GM21576 (cell line): Measurements from ENCODE around the gene NPRL2.

Experiments used
- ATAC-seq: cut with Tn5 transposase; IDR thresholded peaks from one replicate; pipeline ENCODE4 v1.9.1; 2021; ENCODE audit warnings: mild to moderate bottlenecking, moderate library complexity; ENCODE audit not compliant: unreplicated experiment

The NPRL2 gene

GRCh38 chr3:50373146-50374051, 22.8 kb upstream of the NPRL2 start:
- ATAC-seq = no peak

GRCh38 chr3:50372349-50372748, 21.8 kb upstream of the NPRL2 start:
- ATAC-seq = no peak

- no peak for ATAC-seq
These were observed 20.6 kb upstream of the NPRL2 start for GRCh38 chr3:50371133-50371685.

GRCh38 chr3:50370594-50370993, 20.0 kb upstream of the NPRL2 start:
- ATAC-seq = no peak

GRCh38 chr3:50369012-50369670, 18.6 kb upstream of the NPRL2 start:
- no peak for ATAC-seq

GRCh38 chr3:50365842-50366220, 15.3 kb upstream of the NPRL2 start:
- ATAC-seq = no peak

GRCh38 chr3:50365080-50365841, 14.7 kb upstream of the NPRL2 start:
- peak; percentile 90 for ATAC-seq

GRCh38 chr3:50364573-50365079, 14.1 kb upstream of the NPRL2 start:
- no peak for ATAC-seq

GRCh38 chr3:50359760-50360110, 9.2 kb upstream of the NPRL2 start:
- ATAC-seq = peak; percentile 2

GRCh38 chr3:50358911-50359759, 8.6 kb upstream of the NPRL2 start, which contains the start of gene TMEM115:
Gene TMEM115, minus strand, starts transcription at chr3:50359521. Its CDS starts 458 bp downstream, at chr3:50359063.
- ATAC-seq = peak; percentile 99

- ATAC-seq = no peak
These were observed 7.9 kb upstream of the NPRL2 start for GRCh38 chr3:50358355-50358910.

GRCh38 chr3:50357481-50357880, 6.9 kb upstream of the NPRL2 start:
- ATAC-seq = no peak

GRCh38 chr3:50356553-50356952, 6.0 kb upstream of the NPRL2 start:
- ATAC-seq = no peak

GRCh38 chr3:50355829-50356552, 5.4 kb upstream of the NPRL2 start:
- ATAC-seq = no peak

GRCh38 chr3:50354850-50355249, 4.3 kb upstream of the NPRL2 start:
- ATAC-seq = no peak

- no peak for ATAC-seq
These were observed 3.7 kb upstream of the NPRL2 start for GRCh38 chr3:50354186-50354764.

- no peak for ATAC-seq
These were observed 2.9 kb upstream of the NPRL2 start for GRCh38 chr3:50353245-50354004.

- no peak for ATAC-seq
These were observed 2.2 kb upstream of the NPRL2 start for GRCh38 chr3:50352781-50353180.
